IMR-90 (cell line): ENCODE results near the gene PIP5K1C. TPM values are rescaled to one million over a fixed set of nuclear protein-coding genes. Genes with fewer than 3 reads are reported as not detected.

ENCODE experiments used
- ATAC-seq: fragments of 200-7000 bp; cut with Tn5 transposase; 2 replicates; pipeline ENCODE4 v1.9.1; 2020; ENCODE audit warnings: low read depth, mild to moderate bottlenecking, moderate library complexity
- BruUV-seq: library from RNA; stranded (reverse); fragments of 400-500 nt; replicated peaks from 2 replicates; lab custom pipeline; 2021; lab: Mats Ljungman, UMichigan
- CTCF ChIA-PET: fragments of 300-600 bp; formaldehyde crosslinking; extraction: SDS; loops from one replicate; lab custom pipeline; 2021; ENCODE audit warnings: antibody characterized with exemption; lab: Yijun Ruan, JAX
- POLR2A ChIA-PET: fragments of 300-600 bp; sonication (Branson Sonifier 250); formaldehyde crosslinking; loops from one replicate; lab custom pipeline; 2022; ENCODE audit warnings: antibody characterized with exemption; ENCODE audit not compliant: unreplicated experiment; lab: Charles Lee
- DNase-seq: peaks from one replicate; pipeline ENCODE4 v3.0.0; 2013
- H2AFZ ChIP-seq: replicated peaks from 2 replicates; pipeline ENCODE3; 2013; ENCODE audit warnings: low read length, mild to moderate bottlenecking; ENCODE audit not compliant: poor library complexity
- H2AK5ac ChIP-seq: 2 replicates; pipeline ENCODE4 v1.6.1; 2013; ENCODE audit warnings: low read depth, low read length, inconsistent platforms
- H2AK9ac ChIP-seq: replicated peaks from 2 replicates; pipeline ENCODE3; 2013; ENCODE audit warnings: mild to moderate bottlenecking, low read depth, low read length, moderate library complexity; ENCODE audit not compliant: poor library complexity
- H2BK120ac ChIP-seq: 2 replicates; pipeline ENCODE4 v1.6.1; 2013; ENCODE audit warnings: low read depth, low read length, inconsistent platforms
- H2BK15ac ChIP-seq: 3 replicates; pipeline ENCODE4 v1.6.1; 2013; ENCODE audit warnings: low read depth, low read length, inconsistent platforms
- H2BK20ac ChIP-seq: 2 replicates; pipeline ENCODE4 v1.6.1; 2013; ENCODE audit warnings: low read depth, mild to moderate bottlenecking, inconsistent platforms, low read length, moderate library complexity
- H2BK5ac ChIP-seq: 2 replicates; pipeline ENCODE4 v1.6.1; 2013; ENCODE audit warnings: mild to moderate bottlenecking, low read depth, low read length, inconsistent platforms; ENCODE audit not compliant: poor library complexity, severe bottlenecking
- H3K14ac ChIP-seq: replicated peaks from 2 replicates; pipeline ENCODE4 v1.6.1; 2013; ENCODE audit warnings: low read depth, low read length, inconsistent platforms
- H3K18ac ChIP-seq: 2 replicates; pipeline ENCODE4 v1.6.1; 2013; ENCODE audit warnings: low read depth, low read length, control low read depth
- H3K23ac ChIP-seq: 2 replicates; pipeline ENCODE4 v1.6.1; 2013; ENCODE audit warnings: low read depth, low read length, inconsistent platforms
- H3K27ac ChIP-seq: 2 replicates; pipeline ENCODE4 v1.5.1; 2013; ENCODE audit warnings: mild to moderate bottlenecking, control low read depth, low read length; ENCODE audit not compliant: insufficient read depth
- H3K27me3 ChIP-seq: 2 replicates; pipeline ENCODE4 v1.6.1; 2013; ENCODE audit warnings: low read length; ENCODE audit not compliant: control insufficient read depth, insufficient read depth
- H3K36me3 ChIP-seq: 2 replicates; pipeline ENCODE4 v1.6.1; 2013; ENCODE audit warnings: low read length, mixed read lengths; ENCODE audit not compliant: control insufficient read depth, insufficient read depth
- H3K4ac ChIP-seq: 2 replicates; pipeline ENCODE4 v1.6.1; 2013; ENCODE audit warnings: low read depth, low read length, inconsistent platforms
- H3K4me1 ChIP-seq: 2 replicates; pipeline ENCODE4 v1.6.1; 2013; ENCODE audit warnings: low read length, mixed read lengths; ENCODE audit not compliant: control insufficient read depth, insufficient read depth
- H3K4me2 ChIP-seq: 2 replicates; pipeline ENCODE4 v1.6.1; 2013; ENCODE audit warnings: low read depth, mild to moderate bottlenecking, control low read depth, low read length, moderate library complexity
- H3K4me3 ChIP-seq: 2 replicates; pipeline ENCODE4 v1.5.1; 2013; ENCODE audit warnings: low read depth, mild to moderate bottlenecking, control low read depth, low read length, moderate library complexity; ENCODE audit not compliant: insufficient read depth
- H3K56ac ChIP-seq: 2 replicates; pipeline ENCODE4 v1.6.1; 2013; ENCODE audit warnings: low read length, inconsistent platforms; ENCODE audit not compliant: insufficient read depth; ENCODE audit errors: extremely low read depth
- H3K79me1 ChIP-seq, 2 experiments: 2 replicates each; pipeline ENCODE4 v1.6.1; 2013; ENCODE audit warnings: low read length in 2 of 2, inconsistent platforms in 1 of 2, low read depth in 1 of 2
- H3K9ac ChIP-seq: 2 replicates; pipeline ENCODE4 v1.6.1; 2013; ENCODE audit warnings: low read depth, low read length, control low read depth
- H3K9me1 ChIP-seq: 2 replicates; pipeline ENCODE4 v1.6.1; 2013; ENCODE audit warnings: low read length, inconsistent platforms; ENCODE audit not compliant: insufficient read depth
- H3K9me3 ChIP-seq: 2 replicates; pipeline ENCODE4 v1.6.1; 2013; ENCODE audit warnings: low read length; ENCODE audit not compliant: control insufficient read depth, insufficient read depth
- H4K20me1 ChIP-seq: 2 replicates; pipeline ENCODE4 v1.6.1; 2013; ENCODE audit warnings: low read length, inconsistent platforms; ENCODE audit not compliant: insufficient read depth
- H4K5ac ChIP-seq: 2 replicates; pipeline ENCODE4 v1.6.1; 2013; ENCODE audit warnings: mild to moderate bottlenecking, low read depth, low read length, control low read depth
- H4K8ac ChIP-seq, 2 experiments: 2 replicates each; pipeline ENCODE4 v1.6.1; 2013; ENCODE audit warnings: low read depth in 2 of 2, low read length in 2 of 2, control low read depth in 1 of 2, inconsistent platforms in 1 of 2
- H4K91ac ChIP-seq: 2 replicates; pipeline ENCODE4 v1.6.1; 2013; ENCODE audit warnings: low read depth, low read length, inconsistent platforms; ENCODE audit not compliant: insufficient read depth
- BHLHE40 ChIP-seq: fragments of 150-350 bp; IDR thresholded peaks from 2 replicates; pipeline ENCODE4 v1.6.1; 2016; ENCODE audit warnings: mild to moderate bottlenecking, low read depth, low read length
- CHD1 ChIP-seq: IDR thresholded peaks from 2 replicates; pipeline ENCODE4 v1.6.1; 2012; ENCODE audit warnings: low read depth, low read length, improper control_type of control experiment
- CTCF ChIP-seq: conservative IDR thresholded peaks from 2 replicates; pipeline ENCODE4 v1.5.1; 2012; ENCODE audit warnings: mild to moderate bottlenecking, low read depth, low read length, improper control_type of control experiment
- FOS ChIP-seq: fragments of 150-350 bp; IDR thresholded peaks from 2 replicates; pipeline ENCODE4 v1.6.1; 2016; ENCODE audit warnings: low read depth, low read length
- MAFK ChIP-seq: IDR thresholded peaks from 2 replicates; pipeline ENCODE4 v1.6.1; 2012; ENCODE audit warnings: low read depth, low read length, improper control_type of control experiment
- MAZ ChIP-seq: IDR thresholded peaks from 2 replicates; pipeline ENCODE4 v1.6.1; 2012; ENCODE audit warnings: low read depth, mild to moderate bottlenecking, low read length, improper control_type of control experiment, moderate library complexity, borderline replicate concordance
- MXI1 ChIP-seq: IDR thresholded peaks from 2 replicates; pipeline ENCODE4 v1.6.1; 2012; ENCODE audit warnings: low read depth, mild to moderate bottlenecking, low read length, moderate library complexity, borderline replicate concordance
- NFE2L2 ChIP-seq: fragments of 150-350 bp; IDR thresholded peaks from 2 replicates; pipeline ENCODE4 v1.6.1; 2016; ENCODE audit warnings: low read depth, mild to moderate bottlenecking, low read length
- POLR2A ChIP-seq: IDR thresholded peaks from 2 replicates; pipeline ENCODE4 v1.6.1; 2012; ENCODE audit warnings: mild to moderate bottlenecking, low read depth, low read length
- RAD21 ChIP-seq: IDR thresholded peaks from 2 replicates; pipeline ENCODE4 v1.6.1; 2012; ENCODE audit warnings: low read length, improper control_type of control experiment
- RCOR1 ChIP-seq: IDR thresholded peaks from 2 replicates; pipeline ENCODE4 v1.6.1; 2012; ENCODE audit warnings: mild to moderate bottlenecking, low read length, improper control_type of control experiment; ENCODE audit not compliant: insufficient replicate concordance
- RFX5 ChIP-seq: IDR thresholded peaks from 2 replicates; pipeline ENCODE4 v1.8.0; 2012; ENCODE audit warnings: low read depth, mild to moderate bottlenecking, low read length, moderate library complexity
- SMC3 ChIP-seq: fragments of 150-350 bp; IDR thresholded peaks from 2 replicates; pipeline ENCODE4 v1.6.1; 2016; ENCODE audit warnings: low read depth, mild to moderate bottlenecking, antibody characterized with exemption, low read length, moderate library complexity
- USF2 ChIP-seq: fragments of 150-350 bp; IDR thresholded peaks from 2 replicates; pipeline ENCODE4 v1.6.1; 2017; ENCODE audit warnings: mild to moderate bottlenecking, antibody characterized with exemption, low read length, low read depth
- WGBS, 2 experiments: methylation state at CpG; one replicate each; pipeline versions ENCODE4 v1.1.5 to v1.1.7; 2013; ENCODE audit warnings: missing lambda C conversion rate in 2 of 2; ENCODE audit not compliant: insufficient read length in 1 of 2; ENCODE audit errors: extremely low coverage in 2 of 2; 5-methylcytosine and 5-hydroxymethylcytosine counted together
- dilution Hi-C: fragments of 300-500 bp; cut with HindIII; formaldehyde crosslinking; loops from one replicate; pipeline ENCODE4 v1.14.3; 2018; ENCODE audit warnings: low sequenced_read_pairs; ENCODE audit not compliant: unreplicated experiment
- in situ Hi-C: fragments of 300-500 bp; cut with MboI; formaldehyde crosslinking; loops from 3 replicates; pipeline ENCODE4 v1.14.3; 2019; ENCODE audit warnings: low sequenced_read_pairs, inconsistent platforms, mixed read lengths
- intact Hi-C: fragments of 100-400 bp; cut with micrococcal nuclease; formaldehyde crosslinking; loops from 2 replicates; pipeline ENCODE4 v1.10.0; 2022
- polyA plus RNA-seq, 3 experiments: library from polyadenylated mRNA; depleted of rRNA; stranded (reverse); fragments of >200 nt; gene quantifications; 2 replicates each; pipeline ENCODE4 v1.2.3, GENCODE V29; 2012; ENCODE audit warnings: low replicate concordance in 1 of 3
- total RNA-seq: library from RNA; depleted of rRNA; stranded (reverse); fragments of >200 nt; gene quantifications from 2 replicates; pipeline ENCODE4 v1.2.3, GENCODE V29; 2012
- TF ChIP-seq, protein P1 (sequence below): fragments of 150-350 bp; IDR thresholded peaks from 2 replicates; pipeline ENCODE4 v1.6.1; 2016; ENCODE audit warnings: low read depth, mild to moderate bottlenecking, low read length, moderate library complexity, borderline replicate concordance

The PIP5K1C gene
- total and polyA plus RNA-seq, 2 of the 4 experiments (the other 2 are of a cell fraction): 13.6 to 23.3 TPM

- dilution Hi-C loops (no loop called here), intact Hi-C loops (no loop called here), in situ Hi-C loops (no loop called here)
- Histone ChIP-seq H3K9me1 (peaks cover 3% of the 10 kb centered on the region; the same call in 1 of the 2 replicates), H3K14ac (no peak overlapping the region), H3K4me1 (peaks cover 3% of the 10 kb centered on the region), H3K27ac (peak overlapping the region; percentile 66), H4K91ac (peak overlapping the region; percentile 62; the same call in 1 of the 2 replicates), H3K23ac (no peak overlapping the region), H3K56ac (no peak overlapping the region), H3K27me3 (no peaks in the 10 kb centered on the region), H3K9ac (no peak overlapping the region), H3K4me3 (no peak overlapping the region), H2BK5ac (peak overlapping the region; percentile 82), H4K5ac (no peak overlapping the region; the same call in 1 of the 2 replicates), H3K79me1 (peaks cover 6 to 16% of the 10 kb centered on the region in 2 experiments), H3K9me3 (no peaks in the 10 kb centered on the region), H4K20me1 (no peaks in the 10 kb centered on the region), H3K4ac (peak overlapping the region; percentile 33; the same call in 1 of the 2 replicates), H2AFZ (peak overlapping the region; percentile 96), H2AK9ac (peak overlapping the region; percentile 98), H2BK20ac (0 out of 2 replicates have a peak overlapping the region, but pooled peaks have one; percentile 29), H3K4me2 (no peak overlapping the region), H2BK120ac (peak overlapping the region; percentile 19), H2BK15ac (peak overlapping the region; percentile 28; the same call in 1 of the 3 replicates), H3K18ac (no peak overlapping the region; the same call in 1 of the 2 replicates), H2AK5ac (peak overlapping the region; percentile 42), H3K36me3 (peaks cover 67% of the 10 kb centered on the region), H4K8ac (peak overlapping the region in 1 of 2 experiments; percentile 24; a peak in 2 of 4 replicates)
- 89% methylated on average over 31 of the region's 36 CpGs; no CpG with 5 or more reads in 1 of the 2 experiments for WGBS, 2 experiments
- CTCF ChIA-PET: no interaction called here
- POLR2A ChIA-PET: no interaction called here
- peak; percentile 10; the same call in 1 of the 2 replicates for ATAC-seq
- BruUV-seq: no TSS peak
- DNase-seq: peak; percentile 13
- TF ChIP-seq MXI1: no peak
- TF ChIP-seq FOS: no peak
- no peak for TF ChIP-seq CHD1
- TF ChIP-seq MAZ: no peak
- no peak for TF ChIP-seq NFE2L2
- TF ChIP-seq MAFK: no peak
- no peak for TF ChIP-seq RCOR1
- no peak for TF ChIP-seq SMC3
- TF ChIP-seq CTCF: no peak
- TF ChIP-seq, protein P1, sequence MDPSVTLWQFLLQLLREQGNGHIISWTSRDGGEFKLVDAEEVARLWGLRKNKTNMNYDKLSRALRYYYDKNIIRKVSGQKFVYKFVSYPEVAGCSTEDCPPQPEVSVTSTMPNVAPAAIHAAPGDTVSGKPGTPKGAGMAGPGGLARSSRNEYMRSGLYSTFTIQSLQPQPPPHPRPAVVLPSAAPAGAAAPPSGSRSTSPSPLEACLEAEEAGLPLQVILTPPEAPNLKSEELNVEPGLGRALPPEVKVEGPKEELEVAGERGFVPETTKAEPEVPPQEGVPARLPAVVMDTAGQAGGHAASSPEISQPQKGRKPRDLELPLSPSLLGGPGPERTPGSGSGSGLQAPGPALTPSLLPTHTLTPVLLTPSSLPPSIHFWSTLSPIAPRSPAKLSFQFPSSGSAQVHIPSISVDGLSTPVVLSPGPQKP: no peak
- TF ChIP-seq RAD21: no peak
- TF ChIP-seq POLR2A: no peak
- no peak for TF ChIP-seq USF2
- no peak for TF ChIP-seq BHLHE40
- TF ChIP-seq RFX5: no peak
These were observed 44.1 kb downstream of the PIP5K1C start for GRCh38 chr19:3656073-3656746.
